ENCODE data around the gene SMIM32. TPM values are rescaled to one million over a fixed set of nuclear protein-coding genes. Genes with fewer than 3 reads are reported as not detected.

Gene SMIM32
- total RNA-seq, 2 donors from 2014 or later, result 0.15 to 0.20 TPM

DNA sequence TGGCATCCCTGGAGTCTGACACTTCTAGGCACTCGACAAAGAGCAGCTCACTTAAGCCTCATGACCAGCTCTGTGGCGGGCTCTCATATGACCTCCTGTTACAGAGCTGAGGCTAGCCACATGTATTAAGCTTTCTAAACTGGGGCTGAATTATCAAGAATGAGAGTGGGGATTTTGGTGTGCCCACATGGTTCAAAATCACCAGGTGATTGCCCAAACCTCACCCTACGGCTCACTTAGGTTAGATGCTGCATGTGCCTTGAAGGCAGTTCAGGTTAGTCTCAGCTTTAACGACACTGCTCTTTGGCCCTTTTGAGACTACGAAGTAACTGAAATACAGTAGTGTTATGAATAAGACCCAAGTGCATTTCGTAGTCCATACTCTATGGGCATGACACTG lies 39.4 kb upstream of the SMIM32 start:
- H3K4me1 ChIP-seq (ENCODE audit: control insufficient read depth, insufficient read depth, low read length), result no peaks in the 10 kb centered on the region
- no peaks in the 10 kb centered on the region for H3K27me3 Mint-ChIP-seq (ENCODE audit: insufficient read depth)
- no peak overlapping the region for H3K4me3 Mint-ChIP-seq
- no peak overlapping the region for H3K4me3 ChIP-seq (ENCODE audit: low read length)
- H3K9me3 Mint-ChIP-seq, result no peaks in the 10 kb centered on the region
- no peak overlapping the region for H3K9ac ChIP-seq (ENCODE audit: extremely low read depth, low read length, poor library complexity, severe bottlenecking)
- H3K27ac Mint-ChIP-seq, result no peak overlapping the region
- H3K36me3 Mint-ChIP-seq (ENCODE audit: low read depth), result no peaks in the 10 kb centered on the region
- no peaks in the 10 kb centered on the region for H3K36me3 ChIP-seq (ENCODE audit: control insufficient read depth, insufficient read depth, low read length)
- 91 to 100% methylated on average over 6 of the region's 6 CpGs for WGBS, 2 experiments (ENCODE audit: insufficient coverage in 1 of 2, insufficient read length in 1 of 2)
- TF ChIP-seq, protein P1, sequence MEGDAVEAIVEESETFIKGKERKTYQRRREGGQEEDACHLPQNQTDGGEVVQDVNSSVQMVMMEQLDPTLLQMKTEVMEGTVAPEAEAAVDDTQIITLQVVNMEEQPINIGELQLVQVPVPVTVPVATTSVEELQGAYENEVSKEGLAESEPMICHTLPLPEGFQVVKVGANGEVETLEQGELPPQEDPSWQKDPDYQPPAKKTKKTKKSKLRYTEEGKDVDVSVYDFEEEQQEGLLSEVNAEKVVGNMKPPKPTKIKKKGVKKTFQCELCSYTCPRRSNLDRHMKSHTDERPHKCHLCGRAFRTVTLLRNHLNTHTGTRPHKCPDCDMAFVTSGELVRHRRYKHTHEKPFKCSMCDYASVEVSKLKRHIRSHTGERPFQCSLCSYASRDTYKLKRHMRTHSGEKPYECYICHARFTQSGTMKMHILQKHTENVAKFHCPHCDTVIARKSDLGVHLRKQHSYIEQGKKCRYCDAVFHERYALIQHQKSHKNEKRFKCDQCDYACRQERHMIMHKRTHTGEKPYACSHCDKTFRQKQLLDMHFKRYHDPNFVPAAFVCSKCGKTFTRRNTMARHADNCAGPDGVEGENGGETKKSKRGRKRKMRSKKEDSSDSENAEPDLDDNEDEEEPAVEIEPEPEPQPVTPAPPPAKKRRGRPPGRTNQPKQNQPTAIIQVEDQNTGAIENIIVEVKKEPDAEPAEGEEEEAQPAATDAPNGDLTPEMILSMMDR (conservative IDR thresholded peaks at IDR 0.05), result no peak
- H3K9me3 ChIP-seq (ENCODE audit: control insufficient read depth, low read length), result no peaks in the 10 kb centered on the region
- peaks cover 8% of the 10 kb centered on the region for H3K4me1 Mint-ChIP-seq
- H3K27me3 ChIP-seq (ENCODE audit: control insufficient read depth, insufficient read depth, low read length, poor library complexity, severe bottlenecking), result peaks cover 12% of the 10 kb centered on the region
- no peak overlapping the region for H3K27ac ChIP-seq (ENCODE audit: low read depth, low read length)
- DNase-seq, result no peak

GRCh38 chr5:136230176-136230575 lies 37.2 kb upstream of the SMIM32 start:
- H3K36me3 ChIP-seq (ENCODE audit: control insufficient read depth, insufficient read depth, low read length), result no peaks in the 10 kb centered on the region
- H3K4me1 Mint-ChIP-seq, result peaks cover 8% of the 10 kb centered on the region
- no peak overlapping the region for H3K27ac ChIP-seq (ENCODE audit: low read depth, low read length)
- H3K27ac Mint-ChIP-seq, result no peak overlapping the region
- DNase-seq, result peak; percentile 44
- no peak overlapping the region for H3K9ac ChIP-seq (ENCODE audit: extremely low read depth, low read length, poor library complexity, severe bottlenecking)
- H3K36me3 Mint-ChIP-seq (ENCODE audit: low read depth), result no peaks in the 10 kb centered on the region
- WGBS, 2 experiments (ENCODE audit: insufficient coverage in 1 of 2, insufficient read length in 1 of 2), result 30% methylated on average over 1 of the region's 1 CpG; no CpG with 5 or more reads in 1 of the 2 experiments
- no peak overlapping the region for H3K4me3 ChIP-seq (ENCODE audit: low read length)
- TF ChIP-seq, protein P1 (conservative IDR thresholded peaks at IDR 0.05), result no peak
- H3K27me3 Mint-ChIP-seq (ENCODE audit: insufficient read depth), result no peaks in the 10 kb centered on the region
- H3K4me3 Mint-ChIP-seq, result no peak overlapping the region
- H3K9me3 Mint-ChIP-seq, result no peaks in the 10 kb centered on the region
- no peaks in the 10 kb centered on the region for H3K4me1 ChIP-seq (ENCODE audit: control insufficient read depth, insufficient read depth, low read length)
- H3K27me3 ChIP-seq (ENCODE audit: control insufficient read depth, insufficient read depth, low read length, poor library complexity, severe bottlenecking), result peaks cover 7% of the 10 kb centered on the region
- H3K9me3 ChIP-seq (ENCODE audit: control insufficient read depth, low read length), result no peaks in the 10 kb centered on the region

DNA sequence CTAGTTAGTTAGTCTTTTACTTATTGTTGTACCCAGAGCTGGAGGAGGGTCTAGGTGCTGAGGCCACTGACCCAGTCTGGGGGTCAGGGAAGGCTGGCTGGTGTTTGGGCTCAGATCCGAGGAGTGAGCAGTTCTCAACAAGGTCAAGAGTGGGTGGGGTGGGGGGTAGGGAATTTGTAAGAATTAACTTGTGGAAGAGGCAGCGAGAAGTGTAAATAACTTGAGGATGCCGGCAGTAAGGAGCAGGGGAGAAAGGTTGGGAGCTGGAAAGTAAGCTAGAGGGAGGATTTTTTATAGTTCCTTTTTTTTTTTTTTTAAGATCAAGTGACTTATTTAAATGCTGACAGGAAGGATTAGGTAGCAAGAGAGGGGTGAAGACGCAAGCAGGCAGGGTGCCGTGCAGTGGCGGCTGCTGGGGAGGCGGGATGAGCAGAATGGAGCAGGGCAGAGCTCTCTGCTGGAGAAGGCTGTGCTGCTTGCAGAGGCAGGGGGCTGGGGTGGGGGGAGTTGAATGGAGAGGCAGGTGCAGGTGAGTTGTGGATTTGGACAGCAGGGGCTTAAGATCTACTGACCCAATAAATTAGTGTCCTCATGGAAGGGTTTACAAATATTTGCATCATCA lies 35.3 kb upstream of the SMIM32 start:
- TF ChIP-seq, protein P1 (conservative IDR thresholded peaks at IDR 0.05), result no peak
- H3K4me1 ChIP-seq (ENCODE audit: control insufficient read depth, insufficient read depth, low read length), result no peaks in the 10 kb centered on the region
- H3K27me3 ChIP-seq (ENCODE audit: control insufficient read depth, insufficient read depth, low read length, poor library complexity, severe bottlenecking), result peaks cover 4% of the 10 kb centered on the region
- peaks cover 8% of the 10 kb centered on the region for H3K4me1 Mint-ChIP-seq
- no peaks in the 10 kb centered on the region for H3K9me3 ChIP-seq (ENCODE audit: control insufficient read depth, low read length)
- no peak overlapping the region for H3K9ac ChIP-seq (ENCODE audit: extremely low read depth, low read length, poor library complexity, severe bottlenecking)
- no peaks in the 10 kb centered on the region for H3K9me3 Mint-ChIP-seq
- WGBS, 2 experiments (ENCODE audit: insufficient coverage in 1 of 2, insufficient read length in 1 of 2), result 53 to 80% methylated on average over 4 to 7 of the region's 7 CpGs
- H3K36me3 ChIP-seq (ENCODE audit: control insufficient read depth, insufficient read depth, low read length), result no peaks in the 10 kb centered on the region
- no peak overlapping the region for H3K27ac Mint-ChIP-seq
- DNase-seq, result peak; percentile 66
- no peaks in the 10 kb centered on the region for H3K36me3 Mint-ChIP-seq (ENCODE audit: low read depth)
- H3K4me3 Mint-ChIP-seq, result no peak overlapping the region
- H3K27ac ChIP-seq (ENCODE audit: low read depth, low read length), result no peak overlapping the region
- no peak overlapping the region for H3K4me3 ChIP-seq (ENCODE audit: low read length)
- H3K27me3 Mint-ChIP-seq (ENCODE audit: insufficient read depth), result no peaks in the 10 kb centered on the region
